GM18498 (cell line): ENCODE measurements around the gene TPBGL.

Experiments
- ATAC-seq: cut with Tn5 transposase; IDR thresholded peaks from one replicate; pipeline ENCODE4 v1.9.1; 2021; ENCODE audit warnings: mild to moderate bottlenecking, moderate library complexity; ENCODE audit not compliant: unreplicated experiment

TPBGL gene, protein sequence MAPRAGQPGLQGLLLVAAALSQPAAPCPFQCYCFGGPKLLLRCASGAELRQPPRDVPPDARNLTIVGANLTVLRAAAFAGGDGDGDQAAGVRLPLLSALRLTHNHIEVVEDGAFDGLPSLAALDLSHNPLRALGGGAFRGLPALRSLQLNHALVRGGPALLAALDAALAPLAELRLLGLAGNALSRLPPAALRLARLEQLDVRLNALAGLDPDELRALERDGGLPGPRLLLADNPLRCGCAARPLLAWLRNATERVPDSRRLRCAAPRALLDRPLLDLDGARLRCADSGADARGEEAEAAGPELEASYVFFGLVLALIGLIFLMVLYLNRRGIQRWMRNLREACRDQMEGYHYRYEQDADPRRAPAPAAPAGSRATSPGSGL

GRCh38 chr11:75240311-75241035 is at the start of gene TPBGL:
TPBGL (plus strand) TSS chr11:75240774; CDS start chr11:75241050, 276 bp downstream.
- ATAC-seq, result peak; percentile 1

- no peak for ATAC-seq
Measured at GRCh38 chr11:75191330-75191717, 49.2 kb upstream of the TPBGL start.

DNA sequence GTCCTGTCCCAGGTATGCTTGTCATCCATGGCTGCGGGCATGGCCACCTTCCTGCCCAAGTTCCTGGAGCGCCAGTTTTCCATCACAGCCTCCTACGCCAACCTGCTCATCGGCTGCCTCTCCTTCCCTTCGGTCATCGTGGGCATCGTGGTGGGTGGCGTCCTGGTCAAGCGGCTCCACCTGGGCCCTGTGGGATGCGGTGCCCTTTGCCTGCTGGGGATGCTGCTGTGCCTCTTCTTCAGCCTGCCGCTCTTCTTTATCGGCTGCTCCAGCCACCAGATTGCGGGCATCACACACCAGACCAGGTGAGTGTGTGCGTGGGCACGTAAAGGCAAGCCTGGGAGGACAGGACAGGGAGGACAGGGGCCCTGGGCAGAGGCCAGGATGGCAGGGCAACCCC is 47.3 kb upstream of the TPBGL start:
- ATAC-seq, result no peak

DNA sequence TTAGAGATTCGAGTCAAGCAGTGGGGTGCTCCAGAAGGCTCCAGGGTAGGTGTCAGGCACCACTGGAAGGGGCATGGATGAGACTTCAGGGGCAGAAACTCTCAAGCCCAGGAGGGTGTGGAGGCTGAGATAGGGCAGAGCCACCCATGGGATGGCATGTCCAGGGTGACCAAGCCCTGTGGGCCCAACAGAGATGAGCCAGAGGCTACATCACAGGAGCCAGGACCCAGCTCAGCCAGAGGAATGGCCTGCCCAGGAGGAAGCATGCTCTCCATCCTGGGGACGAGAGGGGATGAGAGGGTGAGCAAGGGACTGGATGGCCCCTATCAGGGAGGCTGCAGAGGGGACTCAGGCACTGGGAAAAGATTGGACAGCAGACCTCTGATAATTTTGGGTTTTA is 46.9 kb upstream of the TPBGL start:
- ATAC-seq, result no peak

DNA sequence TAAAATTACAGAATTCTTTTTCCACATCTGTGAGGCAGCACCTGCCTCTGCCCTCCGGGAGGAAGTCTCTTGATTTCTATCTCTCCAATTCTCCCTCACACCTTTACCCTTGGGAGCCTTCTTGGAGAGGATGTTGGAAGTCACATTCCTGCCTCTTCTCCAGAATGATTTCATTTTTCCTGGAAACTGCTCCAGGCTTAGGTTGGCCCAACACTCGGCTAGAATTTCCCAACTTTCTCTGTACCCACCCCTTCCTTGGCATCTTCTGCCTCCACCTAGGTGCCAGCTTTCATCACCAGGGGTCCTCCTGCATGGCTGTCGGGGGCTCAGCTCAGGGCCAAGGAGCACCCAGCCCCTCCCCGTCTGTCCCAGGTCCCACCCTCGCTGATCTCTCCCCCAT is 46.4 kb upstream of the TPBGL start:
- ATAC-seq, result no peak

DNA sequence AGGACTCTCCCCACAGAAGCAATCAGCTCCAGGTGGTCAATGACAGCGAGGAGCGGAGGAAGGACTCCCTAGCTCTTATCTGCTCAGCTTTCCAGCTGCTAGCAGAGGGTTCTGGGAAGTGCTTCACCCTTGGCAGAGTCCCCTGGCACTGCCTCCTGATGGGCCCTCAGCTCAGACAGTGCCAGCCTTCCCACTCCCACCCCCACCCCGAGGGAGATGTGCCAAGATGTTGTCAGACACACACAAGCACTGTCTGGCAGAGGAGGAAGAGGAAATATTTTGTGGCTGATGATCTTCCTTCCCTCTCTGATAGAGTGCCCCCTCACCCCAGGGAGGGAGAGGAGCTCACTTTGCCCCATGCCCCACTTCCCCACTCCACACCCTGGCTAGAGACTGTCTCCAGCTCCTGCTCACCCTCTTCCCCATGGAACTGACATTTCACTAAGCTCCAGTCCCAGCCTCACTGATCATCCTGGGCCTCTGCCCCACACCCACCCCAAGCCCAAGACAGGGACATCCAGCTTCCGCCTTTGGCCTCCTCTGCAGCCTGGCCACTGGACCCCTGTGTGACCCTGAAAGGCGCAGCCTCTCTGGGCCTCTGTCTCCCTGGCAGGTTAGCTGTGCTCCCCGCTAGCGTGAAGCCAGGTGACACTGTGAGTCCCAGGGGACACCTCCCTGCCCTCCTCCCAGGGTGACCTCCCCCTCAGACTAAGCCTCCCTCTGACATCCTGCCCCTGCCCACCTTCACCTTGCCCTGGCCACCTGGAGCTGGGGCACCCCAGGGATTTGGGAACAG is 45.2 kb upstream of the TPBGL start:
- no peak for ATAC-seq

DNA sequence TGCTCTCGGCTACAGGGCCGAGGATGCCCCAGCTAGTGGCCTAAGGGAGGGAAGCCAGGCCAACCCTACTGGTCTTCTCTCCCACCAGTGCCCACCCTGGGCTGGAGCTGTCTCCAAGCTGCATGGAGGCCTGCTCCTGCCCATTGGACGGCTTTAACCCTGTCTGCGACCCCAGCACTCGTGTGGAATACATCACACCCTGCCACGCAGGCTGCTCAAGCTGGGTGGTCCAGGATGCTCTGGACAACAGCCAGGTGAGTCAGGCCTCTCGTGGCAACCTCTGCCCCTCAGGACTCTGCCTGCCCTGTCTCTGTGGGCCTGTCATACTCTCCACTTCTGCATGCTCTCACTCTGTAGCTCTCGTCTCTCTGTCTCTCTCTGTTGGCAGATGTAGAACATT is 44.1 kb upstream of the TPBGL start:
- no peak for ATAC-seq

DNA sequence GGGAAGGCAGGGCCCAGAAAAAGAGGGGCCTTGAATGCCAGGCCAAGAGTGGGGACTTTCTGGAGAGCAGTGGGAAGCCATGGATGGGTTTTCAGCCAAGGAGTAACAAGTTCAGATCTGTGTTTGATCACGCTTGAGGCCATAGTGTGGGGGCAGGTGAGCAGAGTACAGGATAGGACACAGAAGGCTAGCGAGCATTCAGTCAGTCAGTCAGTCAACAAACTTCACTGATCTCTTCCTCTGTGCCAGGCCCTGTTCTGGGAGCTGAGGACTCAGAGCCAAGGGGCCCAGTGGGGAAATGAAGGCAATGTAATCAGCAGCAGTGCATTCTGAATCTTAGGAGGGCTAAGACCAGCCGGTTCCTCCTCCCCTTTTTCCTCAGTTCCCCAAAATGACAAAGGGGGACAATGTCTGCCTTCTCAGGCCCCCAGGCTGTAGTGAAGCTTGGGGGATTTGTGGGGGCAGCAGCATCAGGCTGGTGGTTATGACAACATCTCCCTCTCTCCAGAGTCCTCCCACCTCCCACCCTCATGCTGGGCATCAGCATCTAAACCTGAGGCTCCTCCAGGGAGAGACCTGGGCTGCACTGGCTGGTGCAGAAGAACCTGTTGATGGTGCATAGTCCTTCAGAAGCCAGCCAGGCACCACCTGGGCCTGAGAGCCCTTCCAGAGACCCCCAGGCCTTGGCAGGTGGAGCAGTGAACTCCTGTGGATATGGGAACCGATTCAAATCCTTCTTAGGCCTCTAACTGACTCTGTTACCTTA is 42.9 kb upstream of the TPBGL start:
- ATAC-seq, result no peak

- ATAC-seq, result no peak
Measured at GRCh38 chr11:75198278-75198973, 42.1 kb upstream of the TPBGL start.

DNA sequence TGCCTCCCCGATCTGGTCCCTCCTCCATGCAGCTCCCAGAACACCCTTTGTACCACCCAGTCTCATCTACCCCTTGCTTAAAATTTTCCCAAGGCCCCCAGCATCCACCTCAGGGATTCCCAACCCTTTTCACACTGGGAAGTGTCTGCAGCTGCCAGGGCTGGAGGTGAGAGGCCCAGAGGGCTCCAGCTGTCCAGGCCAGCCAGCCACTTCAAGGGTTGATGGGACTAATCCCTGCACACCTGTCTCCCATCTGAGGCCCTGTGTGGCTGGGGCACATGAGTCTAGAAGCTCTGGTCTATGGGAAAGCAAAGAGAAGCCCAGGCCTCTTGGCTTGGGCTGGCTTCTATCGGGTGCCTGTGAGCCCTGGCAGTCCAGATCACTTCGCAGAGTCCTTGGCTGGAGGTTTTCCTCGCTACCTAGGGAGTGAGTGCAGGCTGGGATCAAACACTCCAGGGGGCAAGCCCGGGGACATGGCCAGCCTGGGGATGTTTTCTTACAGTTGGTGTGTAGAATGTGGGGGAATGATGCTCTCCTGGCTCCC is 41.1 kb upstream of the TPBGL start:
- no peak for ATAC-seq

GRCh38 chr11:75200051-75200450 is 40.5 kb upstream of the TPBGL start:
- ATAC-seq, result no peak

DNA sequence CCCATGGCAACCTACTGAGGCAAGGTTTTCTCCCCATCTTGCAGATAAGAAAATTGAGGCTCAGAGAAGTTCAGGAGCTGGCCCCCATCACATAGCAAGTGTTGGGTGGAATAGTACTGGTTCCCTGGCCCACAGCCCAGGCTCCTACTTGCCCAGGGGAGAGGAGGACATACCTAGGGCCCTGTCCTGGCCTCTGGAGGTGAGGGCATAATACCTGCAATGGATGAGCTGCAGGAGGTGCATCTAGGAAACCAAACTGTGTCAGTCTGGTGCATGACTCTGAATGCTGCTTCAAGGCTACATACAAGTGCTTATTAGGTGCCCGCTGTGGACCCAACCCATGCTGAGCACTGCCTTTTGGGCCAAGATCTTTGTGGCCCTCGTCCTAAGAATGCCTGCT is 40.0 kb upstream of the TPBGL start:
- ATAC-seq, result no peak

GRCh38 chr11:75201771-75202170 is 38.8 kb upstream of the TPBGL start:
- no peak for ATAC-seq

DNA sequence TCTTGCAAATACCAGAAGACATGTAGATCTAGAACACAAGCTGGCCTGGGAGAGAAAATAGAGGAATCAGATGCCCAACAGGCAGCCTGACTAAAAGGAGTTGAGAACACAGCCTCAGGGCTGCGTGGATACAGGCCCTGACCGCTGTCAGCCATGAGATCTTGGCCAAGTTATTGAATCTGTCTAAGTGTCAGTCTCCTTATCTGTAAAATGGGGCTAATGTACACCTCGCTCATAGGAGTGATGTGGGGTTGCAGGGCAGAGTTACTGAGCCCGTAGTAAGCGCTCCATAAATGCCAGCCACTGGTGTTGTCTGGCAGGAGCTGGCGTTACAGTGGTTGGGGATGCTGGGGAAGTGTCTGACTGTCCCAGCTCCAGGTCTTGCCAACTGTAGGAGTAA is 38.4 kb upstream of the TPBGL start:
- ATAC-seq, result no peak

DNA sequence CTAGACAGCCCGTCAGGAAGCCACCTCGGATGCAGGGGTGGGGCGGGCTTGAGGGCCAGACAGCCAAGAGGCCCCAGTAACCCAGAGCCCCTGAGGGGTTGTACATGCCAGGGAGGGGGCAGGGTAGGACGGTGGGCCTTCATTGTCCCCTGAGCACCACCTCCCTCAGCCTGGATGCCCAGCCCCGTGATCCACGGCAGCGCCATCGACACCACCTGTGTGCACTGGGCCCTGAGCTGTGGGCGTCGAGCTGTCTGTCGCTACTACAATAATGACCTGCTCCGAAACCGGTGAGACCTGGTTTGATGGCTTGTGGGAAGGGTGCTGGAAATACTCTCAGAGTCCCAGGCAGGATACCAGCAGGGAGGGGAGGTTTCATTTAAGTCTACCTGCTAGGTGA is 37.4 kb upstream of the TPBGL start:
- ATAC-seq, result no peak

GRCh38 chr11:75203641-75204011 is 36.9 kb upstream of the TPBGL start:
- no peak for ATAC-seq

DNA sequence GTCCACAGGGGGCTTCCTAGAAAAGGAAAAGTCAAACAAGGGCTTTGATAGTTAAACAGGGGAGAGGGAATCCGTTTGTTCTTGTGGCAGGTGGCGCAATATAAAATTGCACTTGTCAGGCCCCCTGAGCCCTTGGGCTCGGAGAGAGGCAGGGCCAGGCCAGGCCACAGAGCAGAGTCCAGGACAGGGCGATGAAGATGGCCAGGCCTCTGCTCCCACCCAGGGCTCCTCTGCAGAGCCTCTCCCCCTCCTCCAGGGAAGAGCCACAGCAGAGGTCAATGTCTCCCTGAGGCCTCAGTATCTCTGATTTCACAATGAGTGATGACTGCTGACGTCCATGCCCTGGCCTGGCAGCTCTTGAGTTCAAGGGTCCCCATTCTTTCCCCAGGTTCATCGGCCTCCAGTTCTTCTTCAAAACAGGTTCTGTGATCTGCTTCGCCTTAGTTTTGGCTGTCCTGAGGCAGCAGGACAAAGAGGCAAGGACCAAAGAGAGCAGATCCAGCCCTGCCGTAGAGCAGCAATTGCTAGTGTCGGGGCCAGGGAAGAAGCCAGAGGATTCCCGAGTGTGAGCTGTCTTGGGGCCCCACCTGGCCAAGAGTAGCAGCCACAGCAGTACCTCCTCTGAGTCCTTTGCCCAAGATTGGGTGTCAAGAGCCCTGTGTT is 36.4 kb upstream of the TPBGL start:
- no peak for ATAC-seq

DNA sequence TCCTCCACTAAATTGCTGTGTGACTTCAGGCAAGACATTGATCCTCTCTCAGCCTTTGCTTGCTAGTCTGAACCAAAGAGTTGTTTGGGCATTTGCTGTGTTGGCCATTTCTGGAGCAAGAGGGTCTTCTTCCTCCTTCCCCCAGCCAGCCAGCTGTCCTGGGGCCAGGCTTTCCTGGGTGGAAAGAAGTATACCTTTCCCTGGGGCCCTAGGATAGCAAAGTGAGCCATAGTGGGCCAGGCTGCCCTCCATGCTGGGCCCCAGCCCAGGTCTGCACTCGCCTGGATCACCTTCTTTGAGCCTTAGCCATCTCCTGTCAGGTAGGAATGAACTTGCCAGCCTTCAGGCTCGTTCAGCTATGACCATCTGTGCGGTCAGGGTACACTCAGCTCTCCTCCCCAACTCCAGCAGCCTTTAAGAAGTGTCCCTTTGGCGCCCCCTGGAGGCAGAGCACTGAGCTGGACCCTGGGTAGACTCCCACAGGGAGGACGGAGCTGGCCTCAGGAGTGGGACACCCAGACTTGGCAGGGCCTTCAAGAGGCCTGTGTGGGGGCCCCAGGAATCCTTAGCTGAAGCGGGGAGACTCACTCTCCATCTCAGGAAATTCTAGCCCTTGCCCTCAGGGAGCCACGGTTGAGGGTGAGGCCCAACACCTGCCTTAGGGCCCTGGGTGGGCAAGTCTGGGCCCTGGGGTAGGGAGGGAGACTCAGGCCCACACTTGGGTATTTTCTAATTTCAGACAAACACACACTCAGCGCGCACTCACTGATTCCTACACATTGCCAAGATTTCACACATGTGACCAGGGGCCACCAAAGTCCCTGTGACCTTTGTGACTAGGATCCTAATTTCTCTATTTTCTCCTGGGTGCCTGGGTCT is 35.6 kb upstream of the TPBGL start:
- peak; percentile 65 for ATAC-seq
